Upper lobe of left lung (tissue), 4 donors: Measurements from ENCODE around the gene ADGRV1.
"Not testable (repeated sequence)": the region's sequence is repeated elsewhere in the genome, so short reads cannot be mapped to it uniquely, and the experiment has no call there.

Experiments
- CTCF ChIP-seq, 6 experiments: fragments of 450-650 bp in 4 of 6; fragments of 200-600 bp in 2 of 6; sonication (generic) in 2 of 6; IDR thresholded peaks; one replicate each; pipeline ENCODE4 v1.5.1; 2016 to 2019; ENCODE audit warnings: antibody characterized with exemption in 6 of 6
- EP300 ChIP-seq, 4 donors: sonication (generic); formaldehyde crosslinking; IDR thresholded peaks; one replicate each; pipeline ENCODE4 v1.5.1; 2017; ENCODE audit warnings: antibody characterized with exemption in 4 of 4, control low read depth in 2 of 4
- POLR2A ChIP-seq, 4 donors: fragments of 450-650 bp; IDR thresholded peaks; one replicate each; pipeline ENCODE4 v1.5.1; 2016 to 2017; ENCODE audit warnings: antibody characterized with exemption in 4 of 4, mild to moderate bottlenecking in 2 of 4
- POLR2AphosphoS5 ChIP-seq, 2 donors: sonication (generic); formaldehyde crosslinking; IDR thresholded peaks; one replicate each; pipeline ENCODE4 v1.5.1; 2017; ENCODE audit warnings: antibody characterized with exemption in 2 of 2

GRCh38 chr5:90929013-90929839 is 370.6 kb downstream of the ADGRV1 start:
- not testable (repeated sequence) for TF ChIP-seq POLR2A, POLR2AphosphoS5, CTCF, EP300 (IDR thresholded peaks at IDR 0.05)
